T-helper 9 cell (primary cell): ENCODE data around the gene FRAS1.

Source experiments
- DNase-seq: peaks from one replicate; pipeline ENCODE4 v3.0.0-alpha.2; 2020

The FRAS1 gene

DNA sequence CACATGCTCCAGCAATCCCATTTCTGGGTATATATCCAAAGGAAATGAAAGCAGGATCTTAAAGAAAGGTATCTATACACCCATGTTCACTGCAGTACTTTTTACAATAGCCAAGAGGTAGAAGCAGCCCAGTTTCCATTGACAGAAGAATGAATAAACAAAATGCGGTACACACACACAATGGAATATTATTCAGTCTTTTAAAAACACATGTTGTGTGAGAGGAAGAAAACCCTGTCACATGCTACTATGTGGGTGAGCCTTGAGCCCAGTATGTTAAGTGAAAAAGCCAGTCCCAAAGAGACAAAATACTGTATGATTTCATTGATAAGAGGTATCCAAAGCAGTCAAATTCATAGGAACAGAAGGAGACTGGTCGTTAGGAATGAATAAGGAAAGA is 500.7 kb downstream of the FRAS1 start:
- DNase-seq = no peak

DNA sequence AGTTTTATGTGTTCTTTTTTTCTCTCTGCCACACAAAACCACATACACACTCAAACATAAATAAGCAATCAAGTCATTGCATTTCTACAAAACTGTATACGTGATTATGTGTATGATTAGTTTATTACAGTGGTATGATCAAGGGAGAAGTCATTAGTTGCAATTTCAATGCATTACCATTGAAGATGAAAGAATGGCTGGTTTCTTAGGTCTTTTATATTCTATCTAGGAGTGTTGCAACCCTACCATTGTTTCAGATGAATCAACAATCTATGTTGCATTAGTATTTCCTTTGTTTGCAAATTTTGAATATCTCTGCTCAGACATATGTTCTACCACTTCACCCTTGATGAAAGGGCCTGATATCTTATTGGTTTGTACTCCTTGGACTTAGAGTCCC is 501.3 kb downstream of the FRAS1 start:
- DNase-seq = no peak

DNA sequence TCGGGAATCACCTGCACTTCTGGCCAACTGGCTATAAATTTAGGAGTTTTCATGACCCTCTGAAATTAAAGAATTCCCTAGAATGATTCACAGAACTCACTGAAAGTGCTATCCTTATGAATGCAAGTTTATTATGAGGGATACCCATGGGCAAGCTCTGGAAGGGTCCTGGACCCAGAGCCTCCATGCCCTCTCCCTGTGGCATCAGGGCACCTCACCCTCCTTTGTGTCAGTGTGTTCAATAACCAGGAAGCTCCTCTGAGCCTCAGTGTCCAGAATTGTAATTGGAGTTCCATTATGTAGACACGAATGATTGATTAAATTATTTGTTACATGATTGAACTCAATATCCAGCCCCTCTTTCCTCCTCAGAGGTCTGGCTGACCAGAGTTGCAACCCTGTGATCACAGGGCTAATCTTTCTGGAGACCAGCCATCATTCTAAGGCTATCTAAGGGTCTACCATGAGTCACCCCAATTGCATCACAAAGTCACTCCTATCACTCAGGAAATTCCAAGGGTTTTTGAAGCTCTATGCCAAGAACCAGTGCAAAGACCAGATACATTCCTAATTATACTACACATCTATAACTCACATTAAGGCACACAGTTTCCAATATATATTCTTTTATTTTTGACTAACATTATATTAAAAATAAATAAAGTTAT is 503.3 kb downstream of the FRAS1 start:
- no peak for DNase-seq

DNA sequence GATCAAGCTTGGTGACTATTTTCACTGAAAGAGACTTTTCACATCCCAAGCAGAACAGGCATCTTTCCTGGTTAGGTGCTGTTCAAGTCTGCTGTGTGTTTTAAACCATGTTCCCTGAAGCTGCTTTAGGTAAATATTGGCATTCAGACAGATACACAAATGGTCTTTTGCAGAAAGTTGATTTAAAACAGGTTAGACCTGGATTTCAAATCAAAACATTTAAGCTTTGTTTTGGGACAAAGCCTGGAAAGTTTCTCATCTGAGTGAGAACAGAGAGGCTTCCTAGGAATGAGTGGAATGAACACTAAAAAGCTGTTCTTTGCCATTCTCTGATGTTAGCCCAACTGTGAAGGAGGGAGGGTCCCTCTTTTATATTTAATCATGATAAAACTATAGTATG is 504.6 kb downstream of the FRAS1 start:
- DNase-seq = no peak

DNA sequence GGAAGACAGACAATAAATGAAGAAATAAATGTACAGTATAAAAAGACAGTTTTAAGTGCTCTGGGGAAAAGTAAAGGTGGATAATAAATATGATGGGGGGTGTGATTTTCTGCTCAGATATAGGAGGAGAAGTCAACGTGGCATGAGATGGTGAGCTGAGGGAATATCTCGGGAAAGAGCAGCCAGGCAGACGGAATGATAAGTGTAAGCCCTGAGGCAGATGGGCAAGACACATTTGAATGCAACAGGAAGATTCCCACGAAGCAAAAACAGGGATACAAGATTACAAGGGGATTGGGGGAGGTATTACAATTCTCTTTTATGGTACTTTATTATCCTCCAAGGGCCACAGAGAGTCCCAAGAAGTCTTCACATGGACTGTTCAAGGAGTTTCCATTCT is 505.6 kb downstream of the FRAS1 start:
- DNase-seq = no peak

DNA sequence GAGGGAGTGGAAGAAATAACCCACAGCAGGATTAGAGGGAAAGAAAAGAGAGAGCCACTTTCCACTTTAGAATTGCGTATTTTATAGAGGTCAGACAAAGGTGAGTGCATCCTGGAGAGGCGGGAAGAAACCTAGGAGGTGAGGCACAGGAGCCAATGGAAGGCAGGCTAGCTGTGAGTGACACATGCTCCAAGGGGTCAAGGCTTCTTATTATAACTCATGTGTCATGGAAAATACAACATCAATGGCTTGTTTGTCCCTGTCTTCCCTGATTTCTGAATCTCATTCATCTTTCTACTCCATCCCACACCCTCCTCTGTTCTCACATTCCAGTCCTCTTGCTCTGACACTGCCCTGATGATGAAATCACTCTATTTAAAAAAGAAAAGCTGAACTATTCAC is 508.8 kb downstream of the FRAS1 start:
- DNase-seq = no peak

DNA sequence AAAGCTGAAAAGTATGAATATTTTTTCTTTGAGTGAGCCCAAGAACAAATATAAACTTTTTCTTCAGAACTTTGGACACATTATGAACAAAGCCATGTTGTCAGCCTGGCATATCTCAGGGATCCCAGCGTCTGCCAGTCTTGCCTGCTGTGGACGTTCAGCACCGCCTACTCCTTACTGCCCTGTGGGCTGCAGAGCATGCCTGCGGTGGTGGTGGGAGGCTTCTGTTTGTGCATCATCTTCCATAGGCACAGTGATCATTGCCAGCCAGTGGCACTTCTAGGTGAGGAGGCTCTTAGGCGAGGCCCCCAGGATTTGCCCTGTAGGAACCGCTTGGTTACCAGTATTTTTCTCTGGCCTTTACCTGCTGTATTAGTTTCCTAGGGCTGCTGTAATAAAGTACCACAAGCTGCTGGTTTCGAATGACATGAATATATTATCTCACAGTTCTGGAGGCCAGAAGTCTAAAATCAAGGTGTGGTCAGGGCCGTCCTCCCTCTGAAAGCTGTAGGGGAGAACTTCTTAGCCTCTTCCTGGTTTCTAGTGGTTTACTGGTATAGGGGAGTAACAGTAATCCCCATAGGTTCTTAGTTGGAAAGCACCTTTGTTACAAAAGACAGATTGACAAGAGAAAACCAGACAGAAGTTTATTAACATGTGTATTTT is 509.8 kb downstream of the FRAS1 start:
- no peak for DNase-seq

DNA sequence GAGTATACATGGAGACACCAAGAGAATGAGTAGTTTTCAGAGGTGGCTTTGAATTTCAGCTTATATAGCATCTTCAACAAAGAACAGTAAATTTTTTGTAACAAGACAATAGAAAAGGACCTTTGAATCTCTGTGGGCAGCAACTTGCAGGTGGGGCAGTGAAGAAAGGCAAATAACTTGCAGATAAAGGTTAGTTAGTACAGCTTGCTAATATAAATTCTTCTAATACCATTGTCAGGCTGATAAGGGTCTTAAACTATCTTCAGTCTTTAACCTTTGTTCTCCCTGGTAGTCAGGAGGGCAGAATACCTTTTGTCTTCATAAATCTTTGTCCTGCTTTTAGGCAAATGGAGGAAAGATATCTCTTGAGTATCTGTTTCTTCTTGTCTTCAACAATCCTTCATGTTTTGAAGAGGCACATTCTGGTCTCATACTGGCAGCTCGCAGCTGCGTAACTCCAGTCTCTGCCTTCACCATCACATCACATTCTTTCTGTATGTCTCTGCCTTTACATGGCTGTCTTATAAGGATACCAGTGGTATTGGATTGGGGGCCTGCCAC is 510.5 kb downstream of the FRAS1 start:
- DNase-seq = no peak

DNA sequence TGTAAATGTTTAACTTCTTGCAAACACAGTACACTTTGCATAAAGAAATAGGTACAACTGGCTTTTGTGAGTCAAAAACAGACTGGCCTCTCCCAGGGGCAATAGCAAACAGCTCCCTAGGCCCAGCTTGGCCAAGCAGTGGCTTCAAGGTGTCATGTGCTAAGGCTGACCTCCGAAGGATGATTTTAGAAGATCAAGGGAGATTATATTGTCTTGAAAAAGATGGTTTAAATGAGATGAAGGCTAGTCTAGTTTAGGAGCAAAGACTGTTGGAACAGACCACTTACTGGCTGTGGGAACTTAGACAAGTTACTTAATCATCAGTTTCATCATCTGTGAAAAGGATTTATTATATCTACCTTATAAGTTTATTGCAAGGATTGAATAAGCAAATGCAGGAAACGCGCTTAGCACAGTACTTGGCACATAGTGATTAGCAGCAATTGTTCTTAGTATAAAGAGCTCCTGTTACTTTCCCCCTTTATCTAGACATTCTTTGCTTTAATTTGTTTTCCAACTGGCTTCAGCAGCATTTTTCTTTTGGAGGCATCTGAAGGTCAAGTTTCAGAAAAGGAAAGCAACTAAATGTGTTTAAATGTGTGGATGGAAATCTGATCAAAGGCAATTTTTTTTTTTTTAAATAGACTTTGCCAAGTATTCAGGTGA is 511.6 kb downstream of the FRAS1 start:
- DNase-seq = no peak

DNA sequence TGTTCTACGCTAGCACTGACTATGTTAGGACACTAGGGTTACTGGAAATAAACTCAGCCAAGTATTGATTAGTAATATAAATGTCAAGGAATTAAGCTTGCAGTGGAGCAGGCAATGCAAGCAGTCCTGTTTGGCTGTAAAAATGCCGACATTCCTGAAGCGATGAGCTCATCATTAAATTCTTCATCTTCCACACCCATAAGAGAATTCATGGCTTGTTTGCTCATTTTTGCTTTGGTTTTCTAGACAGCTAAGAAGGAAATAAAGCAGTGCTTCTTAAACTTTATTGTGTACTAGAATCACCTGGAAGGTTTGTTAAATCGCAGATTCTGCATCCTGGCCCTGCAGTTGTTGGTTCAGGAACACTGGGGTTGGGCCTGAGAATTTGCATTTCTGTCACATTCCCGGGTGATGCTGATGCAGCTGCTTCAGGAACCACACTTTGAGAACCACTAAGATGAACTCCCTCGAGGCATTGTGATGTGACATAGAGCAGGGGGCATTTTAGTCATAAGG is 512.2 kb downstream of the FRAS1 start:
- no peak for DNase-seq

DNA sequence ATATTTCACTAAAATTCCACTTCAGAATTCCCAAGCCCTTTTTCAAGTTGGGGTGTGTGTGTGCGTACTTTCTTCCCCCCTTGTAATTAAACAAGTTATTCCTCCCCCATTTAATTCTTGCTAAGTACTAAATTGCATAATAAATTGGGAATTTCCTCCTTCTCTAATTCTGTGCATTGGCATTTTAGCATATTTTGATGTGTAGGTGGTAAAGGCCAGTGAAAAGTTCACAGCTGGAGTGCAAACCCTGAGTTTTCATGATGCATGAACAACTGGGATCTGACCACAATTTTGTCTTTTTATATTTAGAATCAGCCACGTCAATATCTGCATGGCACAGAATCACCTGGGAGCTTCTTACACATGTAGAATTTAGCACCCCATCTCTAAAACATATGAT is 513.0 kb downstream of the FRAS1 start:
- no peak for DNase-seq

DNA sequence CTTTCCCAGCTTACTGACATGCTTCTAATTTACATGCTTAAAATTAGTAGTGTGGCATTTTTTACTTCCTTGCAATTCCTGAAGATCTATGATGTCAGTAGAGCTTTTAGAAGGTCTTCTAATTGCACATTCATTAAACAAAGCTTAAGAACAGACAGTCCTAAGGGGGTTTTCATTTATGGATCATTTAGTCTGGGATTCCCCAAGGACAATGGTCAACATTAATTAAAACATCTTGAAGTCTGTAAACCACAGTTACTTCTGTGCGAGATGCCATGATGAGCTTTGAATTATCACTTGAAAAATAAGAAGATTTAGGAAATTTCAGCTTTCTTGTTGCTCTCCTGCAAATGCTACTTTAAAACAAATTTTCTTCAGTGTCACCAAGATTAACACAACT is 514.7 kb downstream of the FRAS1 start:
- no peak for DNase-seq

DNA sequence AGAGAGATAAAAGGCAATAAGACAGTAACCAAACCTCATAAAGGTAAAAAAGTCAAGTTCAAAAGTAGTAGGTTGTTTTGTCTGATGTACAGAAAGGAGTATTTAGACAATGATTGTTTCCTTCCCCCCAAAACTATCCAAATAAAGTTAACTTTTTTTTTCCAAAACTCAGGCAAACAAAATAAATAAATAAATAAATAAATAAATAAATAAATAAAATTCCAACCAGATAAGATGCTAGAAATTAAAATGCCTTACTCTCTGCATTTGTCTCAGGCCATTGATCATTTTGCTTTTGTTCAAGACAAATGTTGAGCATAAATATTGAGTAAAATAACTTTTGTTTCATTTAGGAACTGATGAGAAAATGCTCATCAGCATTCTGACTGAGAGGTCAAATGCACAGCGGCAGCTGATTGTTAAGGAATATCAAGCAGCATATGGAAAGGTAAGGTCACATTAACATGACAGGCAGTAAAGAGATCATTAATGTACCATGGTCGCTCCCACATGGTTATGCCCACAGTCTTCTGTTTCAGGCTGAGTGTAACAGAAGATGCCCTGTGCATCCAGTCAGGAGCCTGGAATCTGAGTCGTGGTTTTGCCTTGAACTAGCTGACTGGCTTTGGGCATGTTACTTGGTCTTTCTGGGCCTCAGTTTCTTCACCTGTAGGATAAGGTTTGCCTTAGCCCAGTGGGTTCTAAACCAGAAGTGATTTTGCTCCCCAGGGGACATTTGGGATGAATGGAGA is 521.7 kb downstream of the FRAS1 start:
- DNase-seq = no peak

DNA sequence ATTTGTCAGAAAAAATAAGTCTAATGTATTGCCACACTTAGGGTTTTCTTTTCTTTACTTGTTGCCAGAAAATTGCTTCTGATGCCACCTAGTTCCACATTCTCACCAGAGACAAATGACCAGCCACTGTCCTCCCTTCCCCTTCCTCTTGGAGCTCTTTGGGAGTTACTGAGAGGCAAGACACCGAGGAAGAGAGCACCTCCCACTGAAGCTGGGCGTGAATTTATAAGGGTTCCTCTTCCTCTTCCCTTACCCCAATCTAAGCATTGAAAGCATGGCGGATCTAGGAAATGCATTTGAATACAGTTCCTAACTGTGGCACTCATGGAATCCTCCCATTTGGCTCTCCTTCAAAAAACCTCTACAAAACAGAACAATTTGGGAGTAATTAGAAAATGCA is 524.5 kb downstream of the FRAS1 start:
- no peak for DNase-seq

DNA sequence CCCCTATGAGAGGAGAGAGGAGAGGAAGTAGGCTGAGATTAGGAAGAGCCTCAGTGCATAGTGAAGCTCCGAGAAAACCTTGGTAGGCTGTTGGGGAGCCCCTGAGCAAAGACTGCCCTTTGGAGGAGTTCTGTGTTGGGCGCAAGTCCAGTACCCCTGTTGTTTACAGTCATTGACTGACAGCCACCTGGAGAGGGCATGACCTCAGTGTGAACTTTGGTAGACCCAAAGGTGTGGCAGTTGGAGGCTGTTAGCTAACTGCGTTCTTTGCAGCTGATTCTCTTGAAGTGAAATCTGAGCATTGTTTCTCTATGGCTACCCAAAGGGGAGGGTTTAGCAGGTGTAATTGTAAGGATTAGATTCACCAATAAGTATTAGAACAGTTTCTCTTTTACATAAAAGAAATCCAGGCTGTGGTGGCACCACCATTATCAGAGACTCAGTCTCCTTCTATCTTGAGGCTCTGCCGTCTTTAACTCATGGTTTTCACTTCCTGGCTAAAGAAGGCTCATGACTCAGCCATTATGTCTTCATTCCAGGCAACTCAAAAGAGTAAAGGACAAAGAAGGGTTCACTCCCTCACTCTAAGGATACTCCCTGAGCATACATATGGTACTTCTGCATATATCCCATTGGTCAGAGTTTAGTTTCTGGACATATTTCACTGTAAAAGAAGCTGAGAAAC is 527.9 kb downstream of the FRAS1 start:
- no peak for DNase-seq

DNA sequence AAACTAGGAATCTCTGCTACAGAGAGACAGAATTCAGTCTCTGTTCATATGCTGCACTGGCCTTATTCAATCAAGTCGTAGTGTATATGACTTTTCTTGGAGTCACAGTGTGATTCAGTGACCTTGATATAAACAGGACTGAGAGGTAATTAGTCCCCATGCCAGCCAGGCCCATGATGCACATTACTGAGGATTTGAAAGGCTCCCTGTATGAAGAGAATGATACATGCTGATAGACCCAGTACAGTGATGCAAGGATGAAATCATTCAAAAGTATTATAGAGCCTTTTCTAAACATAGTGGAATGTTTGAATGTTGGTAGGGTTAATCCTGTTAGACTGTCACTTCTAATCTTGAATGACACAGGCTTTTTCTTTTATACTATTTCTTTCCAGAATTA is 528.5 kb downstream of the FRAS1 start:
- DNase-seq = no peak

DNA sequence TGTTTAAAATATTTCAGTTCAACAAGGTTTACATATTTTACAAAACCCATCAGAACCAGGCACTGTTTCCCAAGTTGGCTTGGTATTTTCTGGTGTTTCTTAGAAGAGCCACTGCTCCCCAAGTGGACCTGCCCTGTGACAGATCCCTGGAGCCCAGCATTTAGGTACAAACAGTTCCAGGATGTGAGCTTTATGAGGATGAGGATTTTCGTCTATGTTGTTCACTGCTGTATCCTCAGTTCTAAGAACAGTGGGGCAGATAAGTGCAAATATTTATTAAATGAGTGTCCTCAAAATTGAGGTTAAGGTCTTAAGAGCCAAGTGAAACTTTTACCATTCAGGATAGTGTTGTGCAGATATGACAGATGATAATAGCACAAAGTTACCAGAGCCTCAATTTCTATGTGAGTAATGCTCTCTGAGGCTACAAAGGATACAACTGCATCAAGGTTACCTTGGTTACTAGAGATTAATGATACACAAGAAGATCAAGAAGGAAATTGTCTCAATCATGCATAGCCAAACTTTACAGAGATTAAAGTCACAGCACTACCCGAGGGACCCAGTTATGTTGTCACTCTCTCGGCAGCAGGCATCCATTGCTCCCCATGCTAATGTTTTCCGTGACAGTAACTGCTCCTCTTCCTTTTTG is 531.9 kb downstream of the FRAS1 start:
- DNase-seq = no peak

DNA sequence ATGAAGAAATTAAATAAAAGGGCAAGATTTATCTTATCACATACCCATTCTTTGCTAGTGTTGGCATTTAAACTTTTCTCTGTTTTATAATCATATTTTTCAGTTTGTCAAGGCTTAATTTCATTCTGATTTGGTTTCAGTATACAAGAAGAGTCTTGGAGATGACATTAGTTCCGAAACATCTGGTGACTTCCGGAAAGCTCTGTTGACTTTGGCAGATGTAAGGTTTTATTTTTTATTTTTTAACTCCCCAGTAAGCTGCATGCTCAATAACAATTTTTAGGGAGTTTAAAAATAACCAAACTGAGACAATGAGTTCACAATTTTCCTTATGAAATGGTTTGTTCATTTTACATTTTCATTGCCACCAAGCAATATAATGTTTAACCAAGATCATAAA is 534.3 kb downstream of the FRAS1 start:
- DNase-seq = no peak

DNA sequence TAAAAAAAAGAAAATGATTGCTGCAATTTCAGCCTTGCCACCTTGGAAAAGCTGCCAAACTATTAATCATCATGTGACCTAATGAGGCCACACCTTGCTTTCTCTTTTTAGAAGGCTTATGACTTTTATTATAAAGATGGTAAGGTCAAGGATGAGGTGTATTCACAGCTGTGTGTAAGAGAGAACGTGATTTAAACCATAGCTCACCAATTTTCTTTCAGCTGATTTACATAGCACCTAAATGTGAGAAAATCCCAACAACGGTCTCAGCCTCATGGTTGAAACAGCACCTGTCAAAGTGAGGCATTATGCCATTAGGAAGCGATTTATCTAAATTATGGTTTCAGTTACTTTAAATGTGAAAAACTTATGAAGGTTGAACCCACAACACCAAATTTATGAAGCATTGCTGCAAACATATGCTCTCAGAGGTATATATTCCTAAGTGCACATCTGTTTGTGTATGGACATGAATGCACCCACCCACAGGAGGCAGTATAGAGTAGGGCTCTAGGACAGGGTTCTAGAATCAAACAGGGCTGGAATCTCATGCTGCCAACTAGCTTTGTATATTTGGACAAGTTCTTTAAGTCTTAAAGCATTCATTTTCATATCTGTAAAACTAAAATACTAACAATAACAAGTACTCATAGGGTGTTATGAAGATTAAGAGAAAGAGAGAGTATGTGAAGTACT is 535.1 kb downstream of the FRAS1 start:
- no peak for DNase-seq
